GM19372 (cell line): ENCODE measurements around the gene PIK3R6.
"Not testable (repeated sequence)": the region's sequence is repeated elsewhere in the genome, so short reads cannot be mapped to it uniquely, and the experiment has no call there.

Source experiments
- ATAC-seq: cut with Tn5 transposase; IDR thresholded peaks from one replicate; pipeline ENCODE4 v1.9.1; 2021; ENCODE audit warnings: mild to moderate bottlenecking, low read depth, moderate library complexity; ENCODE audit not compliant: unreplicated experiment

PIK3R6 gene

DNA sequence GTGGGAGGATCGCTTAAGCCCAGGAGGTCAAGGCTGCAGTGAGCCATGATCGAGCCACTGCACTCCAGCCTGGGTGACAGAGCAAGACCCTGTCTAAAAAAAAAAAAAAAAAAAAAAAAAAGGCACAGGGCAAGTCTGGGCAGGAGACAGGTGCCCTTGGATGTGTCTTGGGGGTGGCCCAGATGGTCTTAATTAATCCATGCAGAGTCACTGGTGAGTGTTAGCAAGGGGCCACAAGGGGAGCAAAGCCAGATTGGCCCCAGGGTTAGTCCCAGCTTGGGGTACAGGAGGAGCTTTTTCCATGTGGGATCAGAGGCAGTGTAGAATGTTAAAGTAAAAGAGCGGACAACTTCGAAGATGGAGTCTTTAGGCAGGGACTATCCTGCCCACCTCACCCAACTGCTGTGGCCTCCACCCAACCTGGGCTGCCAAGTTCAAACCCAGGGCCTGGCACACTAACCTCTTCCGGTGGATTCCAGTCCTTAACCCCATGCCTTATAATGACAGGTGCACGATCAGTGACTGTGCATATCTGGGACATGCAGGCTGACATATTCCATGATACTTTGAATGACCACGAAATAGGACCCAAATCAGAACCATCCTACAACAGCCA lies 36.1 kb downstream of the PIK3R6 start:
- ATAC-seq: no peak

DNA sequence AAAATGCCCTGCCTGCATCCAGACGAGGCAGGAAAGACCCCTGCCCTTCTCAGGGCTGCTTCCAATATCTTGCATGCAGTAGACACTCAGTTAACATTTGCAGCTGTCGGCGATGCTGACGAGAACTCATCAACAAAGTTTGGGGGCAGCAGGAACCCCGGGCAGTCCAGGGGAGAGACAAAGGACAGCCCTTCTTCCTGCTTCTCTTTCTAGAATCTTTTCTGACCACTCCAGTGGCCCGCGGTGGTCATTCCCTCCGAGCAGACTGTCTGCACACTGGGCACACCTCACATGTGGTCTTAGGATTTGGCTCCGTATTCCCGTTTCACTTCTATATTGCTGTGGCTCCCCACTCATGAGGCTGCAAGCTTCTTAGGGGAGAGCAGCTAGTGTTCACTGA lies 37.3 kb downstream of the PIK3R6 start:
- ATAC-seq: no peak

DNA sequence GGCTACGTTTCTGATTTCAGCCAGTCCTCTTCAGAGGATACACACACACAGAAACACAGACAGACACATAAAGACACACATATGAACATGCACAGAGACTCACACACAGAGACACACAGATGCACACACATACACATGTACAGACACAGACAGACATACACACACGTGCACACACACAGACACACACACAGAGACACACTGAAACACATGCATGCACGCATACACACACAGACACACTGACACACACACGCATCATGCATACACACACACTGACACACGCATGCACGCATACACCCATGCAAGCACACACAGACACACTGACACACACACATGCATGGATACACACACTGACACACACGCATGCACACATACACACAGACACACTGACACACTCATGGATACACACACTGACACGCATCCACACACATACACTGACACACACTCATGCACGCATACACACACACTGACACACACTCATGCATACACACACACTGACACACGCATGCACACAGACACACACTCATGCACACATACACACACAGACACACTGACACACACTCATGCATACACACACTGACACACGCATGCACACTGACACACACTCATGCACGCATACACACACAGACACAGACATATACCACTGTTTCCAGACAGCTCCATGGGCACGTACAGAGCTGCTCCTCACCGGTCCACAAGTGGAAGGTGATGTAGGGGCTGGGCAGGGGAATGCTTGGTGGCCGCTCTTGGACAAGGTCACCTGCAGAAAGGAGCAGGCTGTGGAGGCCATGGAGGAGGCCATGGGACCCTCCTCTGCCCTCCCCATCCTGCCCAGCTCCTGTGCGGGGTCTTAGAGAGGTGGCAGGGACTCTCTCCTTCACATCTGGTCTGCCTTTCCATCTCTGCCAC lies 38.2 kb downstream of the PIK3R6 start:
- no peak for ATAC-seq

DNA sequence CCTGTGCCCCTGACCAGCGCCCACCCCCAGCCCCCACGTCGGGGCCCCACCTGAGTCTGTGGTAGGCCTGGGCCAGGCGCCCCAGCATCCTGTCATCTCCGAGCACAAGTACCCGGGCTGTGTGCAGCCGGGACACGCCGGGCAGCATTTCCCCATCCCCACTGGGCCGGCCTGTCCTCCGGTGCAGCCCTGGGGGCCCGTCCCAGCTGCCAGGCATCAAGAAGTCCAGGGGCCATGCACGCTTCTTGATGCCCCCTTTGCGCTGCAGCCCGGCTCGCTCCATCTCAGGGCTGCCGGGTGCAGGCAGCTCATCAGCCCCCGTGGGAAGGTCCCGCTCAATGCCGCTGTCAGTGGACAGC lies 39.0 kb downstream of the PIK3R6 start:
- no peak for ATAC-seq

DNA sequence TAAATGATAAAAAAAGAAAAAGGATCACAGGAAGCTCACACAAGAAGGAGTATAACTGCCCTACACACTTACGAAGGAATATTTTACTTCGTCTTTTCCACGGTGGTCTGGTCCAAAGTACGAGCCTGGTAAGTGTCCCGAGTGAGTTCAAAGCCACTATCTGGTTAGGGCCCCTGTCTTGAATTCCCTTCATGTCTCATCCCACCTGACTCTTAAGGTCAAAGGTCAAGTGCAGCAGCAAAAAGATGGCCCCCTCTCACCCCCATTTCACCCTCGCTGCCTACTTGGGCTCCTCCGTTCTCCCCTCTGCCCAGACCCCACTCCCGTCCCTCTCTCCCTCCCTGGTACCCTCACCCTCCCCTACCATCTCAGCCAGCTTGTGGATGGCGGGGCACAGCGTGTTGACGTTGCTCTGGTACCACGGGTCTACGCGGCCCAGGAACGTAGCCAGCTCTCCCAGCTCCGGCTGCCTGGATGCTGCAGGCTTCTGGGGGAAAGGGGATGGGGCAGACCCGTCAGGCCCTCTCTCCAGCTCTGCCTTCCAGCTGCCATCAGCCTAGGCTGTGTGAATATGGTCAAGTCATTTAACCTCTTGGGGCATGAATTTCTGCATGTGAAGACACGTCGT lies 40.6 kb downstream of the PIK3R6 start:
- no peak for ATAC-seq

DNA sequence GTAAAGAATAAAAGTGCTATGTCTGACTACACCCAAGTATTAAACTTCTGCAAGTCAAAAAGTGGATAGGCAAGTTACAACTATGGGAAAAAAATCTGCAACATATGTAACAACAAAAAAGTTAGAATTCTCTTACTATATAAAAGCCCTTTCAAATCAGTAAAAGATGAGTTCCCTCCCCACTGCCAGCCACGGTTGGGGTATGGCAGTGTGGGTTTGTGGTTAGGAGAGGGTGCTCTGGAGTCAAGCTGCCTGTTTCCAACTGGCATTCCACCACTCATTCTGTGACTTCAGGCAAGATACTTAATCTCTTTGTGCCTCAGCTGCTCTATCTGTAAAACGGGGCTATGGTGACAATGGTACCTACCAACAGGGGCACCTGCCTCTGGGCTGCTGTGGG lies 41.7 kb downstream of the PIK3R6 start:
- no peak for ATAC-seq

DNA sequence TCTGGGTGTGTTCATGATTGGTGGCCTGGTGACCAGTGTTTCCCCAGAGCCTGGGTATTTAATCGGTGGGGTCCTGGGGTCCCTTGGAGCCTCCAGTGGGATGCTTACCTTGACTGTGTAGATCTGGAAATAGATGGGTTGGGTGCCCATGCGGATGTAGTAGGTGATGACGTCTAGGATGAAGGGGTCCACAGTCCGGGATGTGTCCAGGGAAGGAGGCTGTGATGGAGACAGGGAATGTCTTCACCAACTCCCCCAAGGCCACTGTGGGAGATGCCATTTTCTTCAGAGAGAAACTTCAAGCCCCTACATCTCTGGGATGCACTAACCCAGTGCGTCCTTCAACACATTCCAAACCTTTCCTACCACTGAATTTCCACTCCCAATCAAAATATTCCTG lies 44.2 kb downstream of the PIK3R6 start:
- ATAC-seq: no peak

DNA sequence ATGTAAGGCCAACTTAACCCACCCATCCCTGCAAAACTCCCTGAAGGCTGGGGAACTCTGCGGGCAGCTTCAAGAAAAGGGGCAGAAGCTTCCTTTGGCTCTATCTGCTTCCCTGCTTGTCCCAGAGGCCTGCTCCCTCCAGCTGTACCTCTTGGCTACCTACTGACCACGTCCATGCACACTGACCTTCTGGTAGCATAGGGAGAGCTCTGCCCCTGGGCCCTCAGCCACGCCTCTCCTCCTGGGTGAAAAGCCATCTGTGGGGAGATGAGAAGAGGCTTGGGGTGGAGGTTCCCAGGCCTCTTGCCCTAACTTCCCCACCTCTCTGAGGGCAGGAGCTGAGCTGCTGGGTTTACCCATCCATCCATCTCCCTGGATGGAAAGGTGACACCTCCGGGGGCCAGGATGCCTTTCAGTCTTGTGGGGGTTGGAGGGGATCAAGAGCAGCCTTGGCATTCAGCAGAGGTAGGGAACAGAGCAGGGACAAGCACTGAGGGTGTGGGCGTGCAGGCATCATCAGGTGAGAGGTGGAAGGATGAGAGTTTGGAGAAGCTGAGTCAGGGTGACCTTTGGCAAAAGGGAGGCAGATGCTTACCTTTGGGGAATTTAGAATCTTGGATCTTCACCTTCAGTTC lies 45.0 kb downstream of the PIK3R6 start:
- ATAC-seq: no peak

DNA sequence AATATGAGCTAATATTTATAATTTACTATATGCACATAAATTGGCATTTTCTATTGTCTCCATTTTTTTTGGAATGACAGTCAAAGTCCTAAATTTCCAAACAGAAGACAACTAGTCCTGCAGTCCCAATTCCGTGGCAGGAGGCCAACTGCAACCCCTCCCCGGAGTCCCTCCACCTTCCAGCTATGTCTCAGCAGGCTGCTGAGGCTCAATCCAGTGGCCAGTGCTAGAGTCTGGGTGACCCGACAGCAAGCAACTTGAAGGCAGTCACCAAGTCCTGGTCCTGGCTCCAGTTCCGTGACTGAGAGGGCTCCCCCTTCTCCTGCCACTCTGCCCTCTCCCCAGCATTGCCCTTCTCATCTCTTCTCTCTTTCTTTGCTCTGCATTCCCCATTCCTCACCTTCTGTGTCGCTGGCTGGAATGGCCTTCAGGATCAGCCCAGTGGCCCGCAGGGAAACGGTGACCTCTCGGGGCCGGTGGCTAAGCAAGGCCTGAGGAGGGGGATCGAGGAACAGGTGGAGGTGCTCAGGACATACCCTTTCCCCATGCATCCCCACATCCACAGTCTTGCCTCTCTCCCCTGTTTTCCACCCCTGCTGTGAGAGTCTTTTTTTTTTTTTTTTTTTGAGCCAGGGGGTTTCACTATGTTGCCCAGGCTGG lies 45.9 kb downstream of the PIK3R6 start:
- no peak for ATAC-seq

DNA sequence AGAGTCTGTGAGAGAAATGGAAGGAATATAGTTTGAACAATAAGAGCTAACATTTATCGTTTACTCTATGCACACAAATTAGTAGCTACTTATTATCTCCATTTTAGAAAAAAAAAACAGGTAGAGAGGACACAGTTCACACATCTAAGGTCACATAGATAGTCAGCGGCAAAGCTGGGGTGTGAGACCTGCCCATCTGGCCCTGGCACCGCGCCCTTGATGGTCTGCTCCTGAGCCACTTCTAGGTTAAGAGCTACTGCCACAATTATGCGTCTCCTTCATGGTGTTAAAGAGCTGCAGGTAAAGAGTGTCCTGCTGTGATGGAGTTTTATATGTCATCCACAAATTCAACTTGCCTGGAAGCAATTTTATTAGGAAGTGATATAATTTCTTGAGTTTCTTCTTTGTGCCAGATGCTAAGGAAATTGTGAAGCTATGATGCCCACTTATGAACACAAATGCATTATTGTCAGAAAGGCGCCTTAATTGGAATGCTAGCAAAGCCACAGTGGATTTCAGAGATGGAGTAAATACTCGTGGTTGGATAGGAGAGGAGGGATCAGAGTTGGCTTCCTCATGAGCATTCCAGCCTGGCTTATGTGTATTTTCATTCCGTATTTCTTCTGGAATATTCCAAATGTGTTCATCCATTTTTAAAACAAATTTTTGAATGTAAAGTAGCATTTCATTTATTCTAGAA lies 47.0 kb downstream of the PIK3R6 start:
- ATAC-seq: no peak

DNA sequence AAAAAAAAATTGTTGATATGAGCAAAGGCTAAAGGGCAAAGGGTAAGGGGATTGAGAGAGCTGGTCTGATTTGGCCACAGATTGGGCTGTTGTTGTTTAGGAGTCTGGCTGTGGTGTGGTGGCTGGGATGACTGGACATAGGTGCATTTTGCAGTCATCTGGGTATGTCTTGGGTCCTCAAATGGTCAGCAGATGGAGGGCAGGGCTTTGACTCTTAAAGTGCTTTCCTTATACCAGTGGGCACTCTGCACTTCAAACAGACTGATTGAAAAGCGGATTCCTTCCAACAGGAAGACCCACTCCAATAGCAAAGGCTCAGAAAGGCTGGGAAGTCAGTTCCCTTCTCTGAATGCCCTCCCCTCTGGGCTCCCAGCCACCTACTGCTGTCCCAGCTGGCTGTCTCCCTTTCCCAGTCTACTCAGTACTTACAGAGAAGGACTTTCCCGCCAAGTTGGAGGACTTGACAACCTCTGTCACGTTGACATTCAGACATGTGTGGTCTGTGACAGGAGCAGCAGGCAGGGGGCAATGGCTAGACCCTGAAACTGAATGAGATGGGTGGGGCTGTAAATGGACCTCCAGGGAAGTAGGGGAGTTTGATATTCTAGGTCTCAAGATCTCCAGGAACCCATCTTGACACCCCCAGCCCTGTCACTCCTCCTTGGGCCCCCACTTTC lies 48.7 kb downstream of the PIK3R6 start:
- no peak for ATAC-seq

DNA sequence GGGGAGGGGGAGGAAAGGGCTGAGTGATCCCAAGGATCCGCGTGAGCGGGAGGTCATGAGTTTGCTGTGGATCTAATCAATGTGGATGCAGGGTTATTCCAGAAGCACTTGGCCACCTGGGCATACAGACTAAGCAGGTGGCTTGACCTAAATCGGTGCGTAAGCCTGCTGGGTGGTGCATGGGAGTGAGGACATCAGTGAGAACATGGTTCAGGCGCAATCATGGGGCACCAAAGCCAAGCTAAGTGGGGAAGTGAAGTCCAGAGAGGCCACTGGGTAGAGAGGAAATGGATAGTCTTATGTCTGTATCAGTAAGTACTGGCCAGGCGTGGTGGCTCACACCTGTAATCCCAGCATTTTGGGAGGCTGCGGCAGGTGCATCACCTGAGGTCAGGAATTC lies 49.4 kb downstream of the PIK3R6 start:
- ATAC-seq: no peak

DNA sequence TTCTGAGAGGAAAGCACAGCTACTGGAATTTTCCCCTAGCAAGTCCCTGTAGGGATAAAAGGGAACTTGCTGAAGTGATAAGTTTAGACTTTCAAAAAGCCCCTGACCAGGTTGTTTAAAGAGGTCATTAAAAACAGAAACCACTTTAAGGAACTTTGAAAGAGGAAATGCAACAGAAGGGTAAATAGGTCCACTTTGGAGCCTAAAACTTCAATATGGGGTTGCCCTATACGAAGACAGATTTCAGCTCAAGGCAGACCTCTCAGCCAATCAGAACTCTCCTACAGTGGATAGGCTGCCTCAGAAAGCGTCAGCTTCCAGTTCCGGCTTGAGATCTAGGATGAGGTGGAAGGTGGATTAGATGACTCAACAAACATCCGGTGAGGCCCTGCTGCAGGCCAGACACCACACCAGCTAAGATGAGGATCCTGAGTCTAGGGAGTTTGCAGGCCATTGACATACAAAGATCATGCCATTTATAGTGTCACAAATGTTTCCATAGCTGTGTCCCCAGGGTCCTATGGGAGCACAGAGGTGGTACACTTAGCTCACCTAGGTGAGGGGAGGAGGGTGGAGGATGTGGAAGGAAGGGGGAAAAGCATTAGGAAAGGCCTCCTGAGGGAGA lies 60.4 kb downstream of the PIK3R6 start:
- ATAC-seq: peak; percentile 94

DNA sequence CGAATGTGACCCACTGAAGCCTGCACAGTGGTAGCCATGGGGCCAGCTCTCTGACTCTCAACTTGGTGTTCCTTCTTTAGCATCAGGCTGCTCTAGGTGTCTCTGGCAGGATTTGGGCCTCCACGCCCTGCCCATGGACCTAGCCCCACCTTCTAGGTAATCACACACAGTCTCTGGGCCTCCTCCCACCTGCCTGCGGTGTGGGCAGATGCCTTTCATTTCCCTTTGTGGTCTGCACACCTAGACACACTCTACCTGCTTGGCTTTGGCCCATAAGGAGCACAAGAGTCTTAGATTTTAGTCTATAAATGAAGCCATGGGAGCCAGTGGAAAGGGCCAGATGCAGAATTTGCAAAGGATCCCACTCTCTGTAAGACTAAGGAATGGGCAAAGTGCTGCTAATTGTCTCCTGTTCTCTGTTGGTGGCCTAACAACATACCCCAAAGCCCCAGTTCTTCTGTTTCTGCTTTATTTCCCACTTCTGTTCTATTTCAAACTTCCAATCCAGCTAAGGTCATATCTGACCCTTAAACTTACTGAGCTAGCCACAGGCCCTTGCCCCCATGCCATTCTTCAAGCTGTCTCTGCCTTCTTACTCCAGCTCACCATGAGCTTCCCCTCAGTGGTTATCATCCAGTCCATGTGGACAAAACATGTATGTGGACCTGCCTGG lies 61.1 kb downstream of the PIK3R6 start:
- ATAC-seq: peak; percentile 17

DNA sequence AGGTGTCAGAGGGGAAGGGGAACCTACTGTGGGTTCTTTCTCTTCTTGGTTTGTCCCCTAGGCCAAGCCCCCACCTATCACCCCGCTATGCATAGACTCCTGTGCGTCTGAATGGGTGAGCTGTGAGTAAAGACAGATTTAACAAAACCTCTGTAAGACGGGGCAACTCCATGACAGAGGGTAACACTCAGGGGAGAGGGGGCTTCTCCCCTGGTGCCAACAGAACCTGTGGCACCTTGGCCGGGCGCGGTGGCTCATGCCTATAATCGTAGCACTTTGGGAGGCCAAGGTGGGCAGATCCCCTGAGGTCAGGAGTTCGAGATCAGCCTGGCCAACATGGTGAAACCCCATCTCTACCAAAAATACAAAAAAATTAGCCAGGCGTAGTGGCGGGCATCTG lies 62.1 kb downstream of the PIK3R6 start:
- ATAC-seq: not testable (repeated sequence)

DNA sequence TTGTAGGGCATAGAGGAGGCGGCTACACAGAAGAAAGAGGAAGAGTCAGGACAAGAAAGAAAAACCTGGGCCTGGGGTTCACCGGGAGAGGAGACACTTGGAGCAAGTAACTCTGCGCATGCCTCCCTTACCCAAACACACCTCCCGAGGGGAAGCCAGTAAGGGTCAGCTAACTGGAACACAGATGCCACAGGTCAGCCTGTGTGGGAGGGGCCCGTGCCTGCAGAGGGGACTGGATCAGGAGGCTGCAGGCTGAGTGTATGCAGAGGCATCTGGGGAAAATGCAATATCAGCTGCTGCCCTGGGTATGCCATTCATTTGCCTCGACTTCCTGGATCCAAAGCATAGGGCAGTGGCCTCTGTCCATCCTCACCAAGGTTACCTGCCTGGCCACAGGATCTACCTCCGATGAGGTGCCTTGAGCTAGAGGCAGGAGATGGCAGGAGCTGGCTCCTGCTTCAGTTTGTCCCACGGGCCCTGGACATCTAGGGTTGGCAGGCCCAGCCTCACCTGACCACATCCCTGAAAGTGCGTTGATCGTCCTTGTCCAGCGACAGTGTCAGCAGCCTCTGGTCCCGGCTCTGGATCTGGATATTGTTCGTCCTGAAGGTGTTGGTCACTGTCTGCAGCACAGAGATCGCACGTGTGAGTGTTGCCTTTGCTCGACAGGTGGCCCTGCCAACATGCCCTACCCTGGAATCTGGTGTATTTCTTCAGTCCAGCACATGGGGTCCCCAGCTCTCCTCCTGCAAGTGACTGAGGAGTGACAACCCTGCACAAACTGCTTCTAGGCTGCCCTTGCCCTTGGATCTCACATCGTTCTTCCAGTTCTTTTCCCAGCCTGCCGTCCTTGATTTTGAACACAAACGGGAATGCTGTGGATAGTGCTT lies 63.7 kb downstream of the PIK3R6 start:
- no peak for ATAC-seq

DNA sequence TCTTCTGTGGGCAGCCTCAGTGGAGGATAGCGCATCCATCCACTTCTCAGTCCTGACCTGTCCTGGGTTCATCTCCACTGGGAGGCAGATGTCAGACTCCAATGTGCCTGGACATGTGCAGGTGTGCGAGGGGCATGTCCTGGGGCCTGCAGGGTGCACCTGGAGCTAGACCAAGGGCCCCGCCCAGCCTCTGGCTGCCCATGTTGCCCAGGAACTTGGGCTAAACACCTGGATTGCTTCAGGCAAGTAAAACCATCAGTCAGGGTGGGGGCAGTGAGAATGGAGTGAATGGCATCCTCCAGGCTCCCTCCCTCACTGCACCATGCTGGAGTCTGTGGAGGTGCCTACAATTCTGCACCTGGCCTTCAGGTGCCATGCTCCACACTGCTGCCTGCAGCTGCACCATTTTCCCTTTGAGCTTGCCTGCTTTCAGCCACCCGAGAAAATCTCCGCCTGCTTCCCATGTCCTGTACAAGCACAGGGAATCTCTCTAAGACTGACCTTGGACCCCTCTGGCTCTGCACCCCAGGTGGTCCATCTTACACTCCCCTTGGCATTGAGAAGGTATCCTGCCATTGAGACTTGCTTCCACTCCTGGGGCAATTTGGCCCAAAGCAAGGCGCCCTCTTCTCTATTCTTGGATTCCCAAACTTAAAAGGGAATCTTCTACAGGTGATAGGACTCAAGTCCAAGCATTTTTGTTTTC lies 66.2 kb downstream of the PIK3R6 start:
- no peak for ATAC-seq
